NCI-H1436 (cell line): ENCODE measurements around the gene RBP2.
"Not testable (repeated sequence)": the region's sequence is repeated elsewhere in the genome, so short reads cannot be mapped to it uniquely, and the experiment has no call there.

Source experiments
- DNase-seq: peaks from one replicate; lab custom pipeline; 2025; lab: John Stamatoyannopoulos, UW

Gene RBP2

DNA sequence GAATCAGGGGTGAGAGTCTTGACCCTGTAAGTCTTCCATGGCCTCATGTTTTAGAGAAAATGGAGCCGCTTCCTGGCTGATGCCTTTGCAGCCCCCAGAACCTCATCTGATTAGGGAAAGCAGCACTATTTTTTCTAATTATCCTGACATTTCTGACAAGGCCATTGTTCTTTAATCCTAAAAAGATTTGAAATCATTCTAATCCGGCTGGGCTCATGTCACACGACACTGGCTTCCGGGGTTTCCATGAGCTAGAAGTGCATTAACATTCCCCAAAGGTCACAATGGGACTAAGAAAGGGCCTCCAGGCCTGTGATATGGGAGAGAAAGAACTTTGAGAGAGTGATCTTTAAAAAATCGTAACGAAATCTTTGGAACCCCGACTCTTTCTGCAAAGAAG, 33.1 kb downstream of the RBP2 start:
- no peak for DNase-seq

DNA sequence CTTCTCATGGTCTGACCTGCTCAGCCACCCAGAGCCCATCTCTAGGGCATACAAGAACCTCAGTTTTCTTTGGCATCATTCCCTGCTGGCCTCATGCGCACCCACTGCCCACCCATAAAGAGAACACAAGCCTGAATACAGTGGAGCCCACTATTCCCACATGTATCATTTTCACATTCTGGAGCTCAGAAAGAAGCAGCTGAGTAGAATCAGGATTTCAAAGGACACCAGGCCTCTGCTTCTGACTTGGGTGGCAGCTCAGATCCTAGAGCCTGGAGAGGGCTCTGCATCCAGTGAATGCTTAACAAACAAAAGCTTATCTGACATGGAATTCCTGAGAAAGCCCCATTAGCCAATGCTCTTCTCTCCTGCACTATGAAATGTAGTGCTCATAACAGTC, 34.7 kb downstream of the RBP2 start:
- no peak for DNase-seq

DNA sequence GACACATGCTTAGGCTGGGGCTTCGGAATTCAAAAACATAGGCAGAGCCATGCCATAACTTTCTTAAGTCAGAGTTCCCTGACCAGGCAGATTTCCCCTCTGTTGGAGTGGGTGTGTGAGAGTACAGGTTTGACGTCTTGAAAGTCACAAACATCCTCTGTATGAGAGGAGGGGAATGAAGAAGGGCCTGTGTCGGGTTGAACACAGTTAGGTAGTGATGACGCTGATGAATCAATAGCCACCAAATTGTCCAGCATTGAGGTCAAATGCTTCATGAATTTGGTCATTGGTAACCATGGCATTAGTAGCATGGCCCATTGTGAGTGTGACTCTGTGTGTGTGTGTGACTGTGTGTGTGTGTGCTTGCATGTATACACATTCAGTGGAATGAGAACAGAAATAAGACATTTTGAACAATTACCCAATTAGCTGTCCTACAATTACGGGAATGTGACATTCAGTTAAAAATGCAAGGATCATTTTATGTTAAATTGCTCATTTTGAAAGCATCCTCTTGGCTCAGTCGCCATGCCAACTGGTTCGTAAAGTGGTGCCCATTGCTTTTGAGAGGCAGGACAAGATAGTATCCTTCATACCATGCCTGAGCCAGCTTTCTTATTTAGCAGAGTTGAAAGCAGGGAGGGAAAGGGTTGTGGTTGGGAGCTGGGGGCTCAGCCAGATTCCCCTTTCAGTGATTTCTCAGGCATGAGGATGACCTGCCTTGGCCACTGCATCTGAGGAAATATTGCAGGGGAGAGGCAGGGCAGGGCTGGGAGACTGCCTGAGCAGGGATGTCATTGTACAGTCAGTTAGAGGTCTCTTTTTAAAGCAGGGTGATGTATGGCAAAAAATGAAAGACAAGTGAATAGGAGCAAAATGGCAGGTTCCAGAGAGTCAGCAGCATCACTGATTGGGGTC, 35.4 kb downstream of the RBP2 start:
- DNase-seq, result no peak

DNA sequence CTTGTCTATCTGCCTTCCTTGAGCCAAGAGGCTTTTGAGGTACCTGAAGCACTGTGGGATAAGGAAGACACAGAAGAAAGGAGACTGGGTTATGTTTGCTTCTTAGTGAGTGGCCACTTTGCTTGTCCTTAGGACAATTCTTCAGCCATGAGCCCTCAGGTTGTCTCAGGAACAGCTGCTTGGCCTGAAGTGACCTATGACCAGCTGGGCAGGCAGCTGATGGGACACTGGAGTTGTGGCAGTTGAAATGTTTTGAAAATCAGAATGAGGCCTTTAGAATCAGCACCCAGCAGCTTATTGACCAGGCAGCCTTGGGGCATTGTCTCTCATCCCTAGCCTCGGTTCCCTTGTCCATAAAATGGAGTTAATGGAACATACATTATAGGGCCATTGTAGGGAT, 37.0 kb downstream of the RBP2 start:
- DNase-seq, result no peak

DNA sequence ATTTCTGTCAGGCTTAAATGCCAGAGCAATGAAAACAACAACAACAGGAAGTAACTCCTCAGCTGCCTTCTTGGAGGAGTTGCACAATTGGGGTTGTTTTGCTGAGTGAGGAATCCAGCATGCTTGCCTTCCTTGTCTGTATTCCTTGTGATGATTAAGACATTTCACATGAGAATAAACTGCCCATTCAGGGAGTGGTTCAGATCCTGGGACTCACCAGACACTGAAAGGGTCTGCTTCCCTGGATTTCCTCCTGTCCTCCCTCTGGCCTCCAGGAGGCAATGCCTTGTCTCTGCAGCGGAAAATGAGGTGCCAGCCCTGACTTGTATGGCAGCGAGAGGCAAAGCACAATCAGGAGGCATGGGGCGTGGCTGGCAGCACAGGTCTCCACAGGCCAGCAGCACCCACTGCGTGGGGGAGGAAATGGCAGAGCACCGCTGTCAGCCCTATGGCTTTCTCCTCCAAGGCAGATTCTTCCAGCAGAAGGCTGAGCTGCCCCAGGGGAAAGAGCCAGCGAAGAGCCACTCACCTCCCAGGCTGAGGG, 41.5 kb downstream of the RBP2 start:
- DNase-seq, result no peak

DNA sequence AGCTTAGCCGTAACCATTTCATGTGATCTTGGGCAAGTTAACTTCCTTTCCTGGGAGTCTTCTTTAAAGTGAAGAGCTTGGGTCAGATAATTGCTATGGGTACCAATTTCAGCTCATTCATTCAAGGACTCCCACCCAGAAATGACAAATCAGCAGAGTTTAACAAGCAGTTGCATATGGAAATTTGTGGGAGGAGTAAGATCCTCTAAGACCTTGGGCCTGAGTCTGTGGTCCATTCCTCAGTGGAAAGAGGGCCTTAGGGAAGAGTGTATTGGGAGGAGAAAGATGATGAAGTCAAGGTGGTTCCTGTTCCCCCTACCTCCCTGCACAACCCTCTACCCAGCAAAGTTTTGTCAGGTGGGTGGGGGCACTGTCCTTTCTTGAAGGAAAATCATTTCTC, 42.1 kb downstream of the RBP2 start:
- no peak for DNase-seq

DNA sequence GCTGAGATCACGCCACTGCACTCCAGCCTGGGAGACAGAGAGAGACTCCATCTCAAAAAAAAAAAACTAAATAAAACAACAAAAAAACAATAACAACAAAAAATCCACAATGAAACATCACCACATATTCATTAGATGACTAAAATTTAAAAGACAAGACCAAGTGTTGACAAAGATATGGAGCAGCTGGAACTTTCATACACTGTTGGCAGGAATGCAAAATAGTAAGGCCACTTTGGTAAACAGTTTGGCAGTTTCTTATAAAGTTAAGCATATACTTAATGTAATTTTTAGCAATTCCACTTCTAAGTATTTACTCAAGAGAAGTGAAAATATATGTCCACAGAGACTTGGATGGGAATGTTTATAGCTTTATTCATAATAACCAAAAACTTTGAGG, 43.2 kb downstream of the RBP2 start:
- no peak for DNase-seq

DNA sequence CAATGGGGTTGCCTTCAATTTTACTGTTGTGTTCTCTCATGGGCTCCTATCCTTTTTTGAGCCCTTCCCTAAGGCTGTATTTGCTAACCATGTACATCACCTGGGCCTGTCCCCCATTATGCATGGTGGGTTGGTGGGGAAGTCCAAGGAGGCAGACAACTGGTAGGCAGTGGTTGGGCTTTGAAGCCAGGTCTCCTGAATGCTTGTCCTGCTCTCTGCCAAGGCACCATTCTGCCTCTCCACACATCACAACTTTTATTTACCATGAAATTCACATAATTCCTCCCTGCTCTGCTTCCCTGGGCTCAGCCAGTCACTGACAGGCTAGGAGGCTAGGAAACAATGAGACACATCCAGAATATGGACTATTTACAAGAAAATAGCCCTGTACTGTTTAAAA, 45.8 kb downstream of the RBP2 start:
- DNase-seq, result no peak

DNA sequence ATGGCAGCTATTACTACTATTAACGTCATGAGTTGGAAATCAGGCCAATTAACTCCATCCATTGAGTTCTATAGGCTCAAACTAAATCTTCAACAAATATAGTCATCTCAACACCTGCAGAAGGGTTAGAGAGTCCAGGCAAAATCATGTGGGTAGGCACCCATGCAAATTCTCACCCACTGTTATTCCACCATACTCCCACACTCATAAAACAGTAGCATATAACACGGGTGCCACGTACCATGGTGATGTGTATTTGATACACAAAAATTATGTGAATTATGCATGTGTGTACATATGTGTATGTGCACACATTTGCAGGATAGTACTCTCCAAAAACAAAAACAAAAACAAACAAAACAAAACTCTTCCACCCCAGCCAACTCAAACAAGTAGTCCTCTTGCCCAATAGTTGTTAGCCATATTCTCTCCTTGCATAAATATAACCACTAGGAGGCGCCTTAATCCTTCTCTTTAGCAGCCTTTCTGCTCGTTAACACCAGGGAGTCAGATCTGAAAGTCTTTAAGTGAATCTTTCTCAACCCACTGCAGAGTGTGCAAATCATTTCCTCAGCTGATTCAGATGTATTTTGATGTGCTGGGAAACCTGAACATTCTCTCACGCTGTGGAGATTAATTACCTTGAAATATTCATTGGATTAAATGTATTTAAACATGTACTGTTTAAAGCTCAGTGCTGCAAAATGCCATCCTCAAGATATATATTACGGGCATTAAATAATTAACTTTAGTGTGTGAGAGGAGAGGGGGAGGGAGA, 48.8 kb downstream of the RBP2 start:
- peak; percentile 93 for DNase-seq

DNA sequence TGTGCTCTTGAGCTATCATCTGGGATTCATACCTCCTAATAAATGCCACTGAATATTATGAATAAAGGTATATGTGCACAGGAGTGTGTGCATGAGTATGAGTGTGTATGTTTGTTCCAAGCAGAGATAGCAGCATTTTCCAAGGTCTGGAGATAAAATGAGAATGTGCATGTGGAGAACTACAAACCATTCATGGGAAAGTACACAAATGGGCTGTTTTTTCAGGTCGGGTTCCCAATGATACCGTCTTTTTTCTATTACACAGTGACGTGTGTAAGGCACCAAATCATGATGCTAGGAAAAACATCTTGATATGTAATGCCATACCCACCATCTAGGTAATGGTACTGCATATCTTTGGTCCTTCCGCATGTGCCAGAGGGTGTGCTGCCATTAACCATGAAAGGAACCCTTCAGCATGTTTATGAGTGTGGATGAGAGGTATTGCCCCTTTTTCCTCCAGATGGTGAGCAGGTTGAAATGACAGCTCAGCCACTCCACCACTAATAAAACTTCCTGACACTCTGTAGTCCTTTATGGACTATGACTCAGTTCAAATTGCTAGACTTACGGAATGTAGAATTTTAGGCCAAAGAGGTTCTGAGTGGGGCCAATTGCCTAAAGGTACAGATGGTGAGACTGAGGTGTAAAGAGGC, 50.4 kb downstream of the RBP2 start:
- no peak for DNase-seq

DNA sequence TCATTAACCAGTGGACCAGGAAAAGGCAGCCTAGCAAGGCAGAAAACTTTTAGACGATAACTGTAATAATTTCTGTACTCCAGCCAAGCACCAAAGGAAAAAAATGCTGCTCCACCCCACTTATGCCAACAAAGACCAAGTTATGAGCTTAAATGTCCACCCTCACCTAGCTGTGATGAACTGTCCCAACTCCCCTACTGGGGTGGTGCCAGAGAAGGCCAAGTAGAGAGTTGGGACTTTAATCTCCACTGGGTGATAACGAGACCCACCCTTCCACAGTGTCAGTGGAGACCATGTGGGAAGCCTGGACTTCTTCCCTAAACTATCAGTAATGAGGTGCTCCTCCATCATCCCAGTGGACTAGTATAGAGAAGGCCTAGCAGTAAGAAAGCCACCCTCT, 53.1 kb downstream of the RBP2 start:
- DNase-seq, result no peak

DNA sequence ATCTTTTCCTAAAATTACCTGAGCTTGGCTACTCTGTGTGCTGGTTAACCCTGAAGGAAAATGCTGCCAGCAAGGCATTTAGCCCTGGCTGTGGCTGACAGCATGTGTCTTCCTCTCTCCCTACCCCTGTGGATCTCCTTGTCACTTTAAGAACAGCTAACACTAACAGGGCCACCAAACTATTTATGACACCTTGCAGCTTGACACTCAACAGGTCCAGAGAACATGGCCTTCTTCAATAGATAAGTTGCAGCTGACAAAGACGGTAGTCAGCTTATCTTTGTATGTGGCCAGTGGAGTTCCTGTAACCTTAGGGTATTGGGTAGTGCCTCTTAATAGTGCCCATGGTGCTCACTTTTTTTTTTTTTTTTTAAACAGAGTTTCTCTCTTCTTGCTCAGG, 54.9 kb downstream of the RBP2 start:
- no peak for DNase-seq

DNA sequence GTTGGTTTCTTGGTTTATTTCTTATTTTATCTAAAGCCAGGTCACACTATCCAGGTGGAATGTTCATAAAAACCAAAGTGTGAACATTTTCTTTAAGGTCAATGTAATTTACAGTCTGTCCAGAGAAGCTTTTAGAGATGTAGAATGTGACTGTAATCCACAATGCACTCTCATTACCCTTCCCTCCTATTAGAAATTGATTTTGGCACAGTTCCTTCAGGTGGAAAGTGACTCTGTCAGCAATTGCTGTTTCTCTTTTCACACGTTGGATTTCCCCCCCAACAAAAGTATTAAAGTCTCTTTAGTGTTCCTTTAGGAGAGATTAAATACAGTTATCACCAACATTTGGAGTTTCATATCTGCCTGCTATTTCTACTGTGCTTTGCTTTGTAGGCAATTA, 55.3 kb downstream of the RBP2 start:
- no peak for DNase-seq

DNA sequence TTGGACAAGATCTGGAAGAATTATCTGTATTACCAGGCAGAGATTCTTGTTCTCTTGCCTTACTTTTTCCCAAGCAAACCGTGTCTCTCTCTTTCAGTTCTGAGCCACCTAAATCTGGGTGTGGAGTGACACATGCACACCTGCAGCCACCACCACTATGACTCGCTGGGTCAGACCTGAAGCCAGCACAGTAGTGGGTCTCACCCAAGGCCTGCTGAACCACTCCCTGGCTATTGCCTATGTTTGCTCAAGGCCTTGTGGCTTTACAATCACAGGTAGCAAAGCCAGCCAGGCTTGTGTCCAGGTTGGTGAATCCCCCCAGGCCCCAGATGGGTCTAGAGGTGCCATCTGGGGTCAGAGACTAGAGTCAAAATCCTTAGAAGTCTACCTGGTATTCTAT, 58.2 kb downstream of the RBP2 start:
- DNase-seq, result no peak

DNA sequence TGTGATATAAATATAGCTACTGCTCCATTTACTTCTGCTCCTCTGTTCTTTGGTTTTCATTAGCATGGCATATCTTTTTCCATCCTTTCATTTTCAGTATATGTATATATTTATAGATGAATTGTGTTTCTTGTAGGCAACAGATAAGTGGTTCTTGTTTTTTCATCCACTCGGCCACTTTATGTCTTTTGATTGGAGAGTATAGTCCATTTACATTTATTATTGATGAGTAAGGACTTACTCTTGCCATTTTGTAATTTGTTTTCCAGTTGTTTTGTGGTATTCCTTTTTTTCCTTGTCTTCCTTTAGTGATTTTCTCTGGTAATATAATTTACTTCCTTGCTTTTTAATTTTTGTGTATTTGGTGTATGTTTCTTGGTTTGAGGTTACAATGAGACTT, 60.0 kb downstream of the RBP2 start:
- no peak for DNase-seq

DNA sequence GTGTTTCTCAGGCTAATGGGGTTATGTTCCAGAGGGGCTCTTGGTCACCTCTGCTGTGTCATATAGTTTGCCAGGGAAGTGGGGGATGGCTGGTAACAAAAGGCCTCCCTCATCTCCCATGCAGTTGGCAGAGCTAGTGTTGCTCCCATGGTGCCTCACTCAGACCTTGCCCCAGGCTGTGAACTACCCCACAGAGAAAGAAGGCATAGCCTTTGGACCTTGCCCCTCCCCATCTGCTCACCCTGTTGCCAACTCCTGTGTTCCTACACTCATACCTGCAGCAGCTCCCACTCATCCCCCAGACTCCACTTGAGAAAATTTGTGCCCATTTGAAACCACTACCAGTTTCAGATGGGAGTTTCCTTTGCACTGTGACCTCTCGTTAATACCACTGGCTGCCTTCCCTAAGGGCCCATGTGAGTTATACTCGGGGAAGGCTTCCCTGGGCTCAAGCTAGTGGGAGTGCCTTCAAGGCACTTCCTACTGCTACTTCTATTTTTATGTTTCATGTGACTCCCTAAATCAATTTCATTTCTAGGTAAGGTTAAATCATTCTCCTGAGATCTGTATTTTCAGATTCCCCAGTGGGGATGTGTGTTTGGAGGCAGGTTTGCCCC, 61.6 kb downstream of the RBP2 start:
- DNase-seq, result no peak

DNA sequence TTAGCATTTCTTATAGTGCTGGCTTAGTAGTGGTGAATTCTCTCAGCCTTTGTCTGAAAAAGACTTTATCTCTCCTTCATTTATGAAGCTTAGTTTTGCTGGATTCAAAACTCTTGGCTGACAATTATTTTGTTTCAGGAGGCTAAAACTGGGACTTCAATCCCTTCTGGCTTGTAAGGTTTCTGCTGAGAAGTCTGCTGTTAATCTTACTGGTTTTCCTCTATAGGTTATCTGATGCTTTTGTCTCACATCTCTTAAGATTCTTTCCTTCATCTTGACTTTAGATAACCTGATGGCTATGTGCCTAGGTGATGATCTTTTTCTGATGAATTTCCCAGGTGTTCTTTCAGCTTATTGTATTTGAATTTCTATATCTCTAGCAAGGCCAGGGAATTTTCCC, 63.4 kb downstream of the RBP2 start:
- not testable (repeated sequence) for DNase-seq
